Panc1 (cell line): ENCODE data around the gene SGPL1.

ENCODE experiments used
- CTCF ChIP-seq: fragments of 450-650 bp; IDR thresholded peaks from 2 replicates; pipeline ENCODE4 v1.5.1; 2017; ENCODE audit warnings: mild to moderate bottlenecking
- POLR2AphosphoS5 ChIP-seq: IDR thresholded peaks from 2 replicates; pipeline ENCODE4 v1.6.1; 2012; ENCODE audit warnings: mild to moderate bottlenecking, low read depth, low read length, moderate library complexity
- REST ChIP-seq, 2 experiments: IDR thresholded peaks; 2 replicates each; pipeline ENCODE4 v1.6.1; 2011 to 2012; ENCODE audit warnings: low read depth in 2 of 2, control low read depth in 1 of 2, low read length in 1 of 2, mild to moderate bottlenecking in 1 of 2, moderate library complexity in 1 of 2; ENCODE audit not compliant: insufficient read depth in 1 of 2
- TCF7L2 ChIP-seq: IDR thresholded peaks from 2 replicates; pipeline ENCODE4 v1.6.1; 2011; ENCODE audit warnings: mild to moderate bottlenecking, low read depth, low read length, inconsistent platforms

- TF ChIP-seq CTCF (no peak), POLR2AphosphoS5 (no peak), REST (IDR thresholded peaks at IDR 0.05; ENCODE audit: insufficient read depth in 1 of 2, low read depth in 2 of 2, low read length in 1 of 2) (no peak), TCF7L2 (no peak)
Observed at GRCh38 chr10:70784471-70784870, 31.3 kb upstream of the SGPL1 start.
